Activated B cell treated with CpG ODN at 0.5 μM for 24 hours (primary cell): Measurements from ENCODE around the gene PROP1. TPM values are rescaled to one million over a fixed set of nuclear protein-coding genes. Genes with fewer than 3 reads are reported as not detected.
"Not testable (repeated sequence)": the region's sequence is repeated elsewhere in the genome, so short reads cannot be mapped to it uniquely, and the experiment has no call there.

Source experiments
- ATAC-seq: fragments of 200-7000 bp; cut with Tn5 transposase; one replicate; pipeline ENCODE4 v1.10.0; 2021; ENCODE audit warnings: low read depth, mild to moderate bottlenecking, moderate library complexity
- CTCF ChIA-PET: fragments of 350-600 bp; sonication (Branson Sonifier 250); formaldehyde crosslinking; loops from one replicate; lab custom pipeline; 2021; ENCODE audit warnings: antibody characterized with exemption; lab: Charles Lee
- POLR2A ChIA-PET: fragments of 350-600 bp; sonication (Branson Sonifier 250); formaldehyde crosslinking; loops from one replicate; lab custom pipeline; 2021; ENCODE audit warnings: antibody characterized with exemption; lab: Charles Lee
- DNase-seq: peaks from one replicate; pipeline ENCODE4 v3.0.0; 2022
- H3K27ac Mint-ChIP-seq: one replicate; pipeline ENCODE4 v1.8.0; 2020; ENCODE audit warnings: mixed read lengths
- H3K27me3 Mint-ChIP-seq: one replicate; pipeline ENCODE4 v1.8.0; 2021; ENCODE audit warnings: mixed read lengths
- H3K36me3 Mint-ChIP-seq: one replicate; pipeline ENCODE4 v1.8.0; 2021; ENCODE audit warnings: low read depth, mixed read lengths
- H3K4me1 Mint-ChIP-seq: one replicate; pipeline ENCODE4 v1.8.0; 2021; ENCODE audit warnings: mixed read lengths
- H3K4me3 Mint-ChIP-seq: one replicate; pipeline ENCODE4 v1.8.0; 2020; ENCODE audit warnings: mild to moderate bottlenecking, mixed read lengths
- H3K9me3 Mint-ChIP-seq: one replicate; pipeline ENCODE4 v1.8.0; 2020; ENCODE audit warnings: mixed read lengths
- intact Hi-C: fragments of 100-400 bp; cut with micrococcal nuclease; formaldehyde crosslinking; loops from one replicate; pipeline ENCODE4 v1.15.1; 2024
- total RNA-seq: library from RNA; stranded (reverse); gene quantifications from 2 replicates; pipeline ENCODE4 v1.2.3, GENCODE V29; 2022
- TF ChIP-seq, protein P1 (sequence below): fragments of 200-600 bp; IDR thresholded peaks from one replicate; pipeline ENCODE4 v1.8.0; 2022; ENCODE audit warnings: antibody characterized with exemption, mild to moderate bottlenecking

PROP1 gene
- total RNA-seq, 1 donor from 2014 or later, result not detected

DNA sequence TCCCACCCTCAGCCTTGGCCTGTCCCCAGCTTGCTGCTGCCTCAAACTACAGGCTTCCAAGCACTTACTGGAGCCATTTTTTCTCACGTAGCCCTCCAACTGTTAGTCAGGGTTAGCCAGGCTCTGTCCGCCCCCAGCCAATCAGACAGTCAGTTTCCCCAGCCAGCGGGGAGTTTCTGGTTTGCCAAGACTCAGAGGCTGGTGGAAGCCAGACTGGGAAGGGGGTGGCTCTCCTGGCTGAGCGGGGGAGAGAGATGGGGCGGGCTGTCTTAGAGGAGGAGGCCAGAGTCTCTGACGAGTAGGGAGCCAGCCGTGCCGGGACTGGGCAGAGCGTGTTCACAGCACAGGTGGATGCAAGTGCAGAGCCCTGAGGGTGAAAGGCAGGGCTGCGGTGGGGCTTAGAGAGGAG lies 15.3 kb downstream of the PROP1 start:
- TF ChIP-seq, protein P1, sequence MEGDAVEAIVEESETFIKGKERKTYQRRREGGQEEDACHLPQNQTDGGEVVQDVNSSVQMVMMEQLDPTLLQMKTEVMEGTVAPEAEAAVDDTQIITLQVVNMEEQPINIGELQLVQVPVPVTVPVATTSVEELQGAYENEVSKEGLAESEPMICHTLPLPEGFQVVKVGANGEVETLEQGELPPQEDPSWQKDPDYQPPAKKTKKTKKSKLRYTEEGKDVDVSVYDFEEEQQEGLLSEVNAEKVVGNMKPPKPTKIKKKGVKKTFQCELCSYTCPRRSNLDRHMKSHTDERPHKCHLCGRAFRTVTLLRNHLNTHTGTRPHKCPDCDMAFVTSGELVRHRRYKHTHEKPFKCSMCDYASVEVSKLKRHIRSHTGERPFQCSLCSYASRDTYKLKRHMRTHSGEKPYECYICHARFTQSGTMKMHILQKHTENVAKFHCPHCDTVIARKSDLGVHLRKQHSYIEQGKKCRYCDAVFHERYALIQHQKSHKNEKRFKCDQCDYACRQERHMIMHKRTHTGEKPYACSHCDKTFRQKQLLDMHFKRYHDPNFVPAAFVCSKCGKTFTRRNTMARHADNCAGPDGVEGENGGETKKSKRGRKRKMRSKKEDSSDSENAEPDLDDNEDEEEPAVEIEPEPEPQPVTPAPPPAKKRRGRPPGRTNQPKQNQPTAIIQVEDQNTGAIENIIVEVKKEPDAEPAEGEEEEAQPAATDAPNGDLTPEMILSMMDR, result no peak
- intact Hi-C loops, result no loop called here
- ATAC-seq, result no peak
- peaks cover 40% of the 10 kb centered on the region for H3K27me3 Mint-ChIP-seq
- CTCF ChIA-PET, result no interaction called here
- H3K27ac Mint-ChIP-seq, result no peak overlapping the region
- peaks cover 4% of the 10 kb centered on the region for H3K4me1 Mint-ChIP-seq
- no peaks in the 10 kb centered on the region for H3K36me3 Mint-ChIP-seq
- peaks cover 3% of the 10 kb centered on the region for H3K9me3 Mint-ChIP-seq
- no peak overlapping the region for H3K4me3 Mint-ChIP-seq
- POLR2A ChIA-PET, result no interaction called here
- DNase-seq, result no peak

DNA sequence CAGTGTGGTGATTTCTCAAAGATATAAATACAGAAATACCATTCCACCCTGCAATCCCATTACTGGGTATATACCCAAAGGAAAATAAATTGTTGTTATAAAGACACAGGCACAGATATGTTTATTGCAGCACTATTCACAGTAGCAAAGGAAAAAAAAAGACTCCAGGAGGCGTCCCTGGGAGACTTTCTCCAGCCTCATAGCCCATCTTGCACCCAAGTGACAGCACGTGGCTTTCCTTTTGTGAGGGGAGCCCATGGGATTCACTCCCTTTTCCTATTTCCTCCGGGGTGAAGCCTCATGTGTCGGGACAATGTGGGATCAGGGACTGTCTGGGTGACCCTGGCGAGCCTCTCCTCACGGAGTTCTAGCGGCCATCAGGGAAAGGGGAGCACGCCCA lies 18.4 kb downstream of the PROP1 start:
- POLR2A ChIA-PET, intact Hi-C loops, H3K4me3 Mint-ChIP-seq: not testable (repeated sequence)

DNA sequence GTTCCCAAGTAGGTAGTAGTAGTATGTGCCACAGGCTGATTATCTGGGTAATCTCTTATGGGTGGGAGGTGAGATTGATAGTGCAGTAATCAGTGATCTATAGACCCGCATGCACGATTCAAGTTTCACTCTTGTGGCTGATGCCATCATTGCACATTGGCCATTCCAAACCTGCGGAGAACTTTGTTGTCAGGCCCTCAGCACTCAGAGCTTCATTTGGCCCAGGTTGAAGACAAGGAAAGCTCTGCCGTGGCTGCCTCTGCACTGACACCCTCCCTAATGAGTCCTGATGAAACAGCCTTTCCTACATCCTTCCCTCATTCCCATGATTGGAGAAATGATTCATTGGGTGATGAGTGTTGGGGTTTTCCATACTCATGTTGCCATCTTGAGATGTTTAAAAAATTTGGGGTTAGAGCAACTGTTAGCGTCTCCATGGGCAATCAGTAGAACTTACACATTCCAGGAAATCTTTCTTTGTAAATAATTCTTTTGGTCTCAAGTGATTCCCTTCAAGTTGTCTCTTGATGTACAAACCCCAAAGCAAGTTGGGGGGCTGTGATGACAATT lies 22.9 kb downstream of the PROP1 start:
- Mint-ChIP-seq H3K9me3 (peaks cover 12% of the 10 kb centered on the region), H3K27me3 (peaks cover 7% of the 10 kb centered on the region), H3K4me1 (no peaks in the 10 kb centered on the region), H3K27ac (no peak overlapping the region), H3K36me3 (no peaks in the 10 kb centered on the region), H3K4me3 (no peak overlapping the region)
- CTCF ChIA-PET, result no interaction called here
- intact Hi-C loops, result no loop called here
- TF ChIP-seq, protein P1, result no peak
- ATAC-seq, result no peak
- no peak for DNase-seq
- POLR2A ChIA-PET, result no interaction called here

More for the DNA sequence above, 18.4 kb downstream of the PROP1 start:
- ATAC-seq, H3K27ac Mint-ChIP-seq, H3K36me3 Mint-ChIP-seq, H3K4me1 Mint-ChIP-seq, DNase-seq, CTCF ChIA-PET: not testable (repeated sequence)
- H3K27me3 Mint-ChIP-seq, result peaks cover 17% of the 10 kb centered on the region
- peaks cover 12% of the 10 kb centered on the region for H3K9me3 Mint-ChIP-seq

- H3K4me3 Mint-ChIP-seq, result no peak overlapping the region
- H3K27ac Mint-ChIP-seq, result no peak overlapping the region
- TF ChIP-seq, protein P1, result no peak
- POLR2A ChIA-PET, result no interaction called here
- H3K27me3 Mint-ChIP-seq, result peaks cover 7% of the 10 kb centered on the region
- CTCF ChIA-PET, result no interaction called here
- no peaks in the 10 kb centered on the region for H3K4me1 Mint-ChIP-seq
- DNase-seq (no peak), ATAC-seq (no peak)
- intact Hi-C loops, result no loop called here
- H3K9me3 Mint-ChIP-seq, result peaks cover 12% of the 10 kb centered on the region
- H3K36me3 Mint-ChIP-seq, result no peaks in the 10 kb centered on the region
Measured at GRCh38 chr5:177972613-177973012, 23.4 kb downstream of the PROP1 start.

DNA sequence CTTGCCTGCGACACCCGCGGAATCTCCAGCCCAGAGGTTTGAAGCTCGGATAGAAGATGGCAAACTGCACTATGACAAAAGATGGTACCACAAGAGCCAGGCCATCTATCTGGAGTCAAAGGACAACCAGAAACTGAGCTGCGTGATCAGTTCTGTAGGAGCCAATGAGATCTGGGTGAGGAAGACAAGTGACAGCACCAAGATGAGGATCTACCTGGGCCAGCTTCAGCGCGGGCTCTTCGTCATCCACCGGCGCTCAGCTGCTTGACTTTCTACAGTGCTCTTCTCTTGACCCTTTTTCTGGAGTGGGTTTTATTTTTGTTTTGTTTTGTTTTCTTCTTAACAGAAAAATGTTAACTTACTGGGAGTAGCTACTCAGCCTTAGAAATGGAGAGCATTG lies 24.0 kb downstream of the PROP1 start:
- H3K27ac Mint-ChIP-seq, ATAC-seq, H3K4me3 Mint-ChIP-seq, H3K36me3 Mint-ChIP-seq, CTCF ChIA-PET, H3K27me3 Mint-ChIP-seq, intact Hi-C loops, DNase-seq, POLR2A ChIA-PET, H3K4me1 Mint-ChIP-seq: not testable (repeated sequence)
- peaks cover 12% of the 10 kb centered on the region for H3K9me3 Mint-ChIP-seq

DNA sequence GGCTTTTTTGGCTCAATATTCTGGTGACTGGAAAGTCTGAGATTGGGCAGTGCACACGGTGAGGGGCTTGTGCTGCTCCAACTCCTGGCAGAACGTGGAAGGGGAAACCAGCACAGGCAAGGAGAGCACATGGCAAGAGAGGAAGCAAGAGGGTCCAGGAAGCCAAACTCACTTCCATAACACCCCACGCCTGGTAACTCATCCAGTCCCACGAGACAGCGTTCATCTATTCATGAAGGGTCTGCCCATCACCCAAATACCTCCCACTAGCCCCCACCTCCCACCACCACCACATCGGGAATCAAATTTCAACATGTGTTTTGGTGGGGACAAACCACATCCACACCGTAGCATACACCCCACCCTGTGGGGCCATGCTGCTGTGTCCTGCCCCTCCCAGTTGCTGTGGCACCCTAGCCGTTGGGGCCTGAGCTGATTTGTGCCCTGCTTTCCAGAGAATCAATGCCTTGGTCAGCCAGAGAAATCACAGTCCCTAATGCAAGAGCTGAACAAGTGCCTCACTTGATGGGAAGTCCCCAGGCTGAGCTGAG lies 27.3 kb downstream of the PROP1 start:
- H3K4me1 Mint-ChIP-seq, result no peaks in the 10 kb centered on the region
- H3K27ac Mint-ChIP-seq, result no peak overlapping the region
- TF ChIP-seq, protein P1, result no peak
- POLR2A ChIA-PET, result no interaction called here
- CTCF ChIA-PET, result no interaction called here
- no peak for ATAC-seq
- H3K9me3 Mint-ChIP-seq, result no peaks in the 10 kb centered on the region
- H3K27me3 Mint-ChIP-seq, result peaks cover 2% of the 10 kb centered on the region
- DNase-seq, result no peak
- no peak overlapping the region for H3K4me3 Mint-ChIP-seq
- H3K36me3 Mint-ChIP-seq, result no peaks in the 10 kb centered on the region
- intact Hi-C loops, result no loop called here
